Dermis blood vessel endothelial cell (primary cell): Measurements from ENCODE around the gene FZR1. TPM values are rescaled to one million over a fixed set of nuclear protein-coding genes. Genes with fewer than 3 reads are reported as not detected.

Source experiments
- DNase-seq: peaks from one replicate; pipeline ENCODE4 v3.0.0; 2010
- total RNA-seq: library from RNA; depleted of rRNA; stranded (reverse); fragments of >200 nt; gene quantifications from 2 replicates; pipeline ENCODE4 v1.2.3, GENCODE V29; 2014

Gene FZR1
- total RNA-seq, 1 donor from 2014 or later, result 36.1 TPM

- no peak for DNase-seq
Measured at GRCh38 chr19:3532154-3532786, 26.2 kb downstream of the FZR1 start.

- DNase-seq, result no peak
Measured at GRCh38 chr19:3533033-3533432, 26.9 kb downstream of the FZR1 start.

GRCh38 chr19:3533563-3534216 is 27.6 kb downstream of the FZR1 start:
- DNase-seq, result no peak

GRCh38 chr19:3534375-3535234 is 28.5 kb downstream of the FZR1 start:
- no peak for DNase-seq

- no peak for DNase-seq
Measured at GRCh38 chr19:3535235-3535535, 29.1 kb downstream of the FZR1 start.

GRCh38 chr19:3535563-3535965 is 29.5 kb downstream of the FZR1 start:
- no peak for DNase-seq

GRCh38 chr19:3535981-3536380 is 29.9 kb downstream of the FZR1 start:
- no peak for DNase-seq

GRCh38 chr19:3536429-3537100 is 30.5 kb downstream of the FZR1 start:
- DNase-seq, result no peak

GRCh38 chr19:3537101-3537437 is 31.0 kb downstream of the FZR1 start:
- no peak for DNase-seq

GRCh38 chr19:3537438-3538240 is 31.5 kb downstream of the FZR1 start:
- no peak for DNase-seq

- DNase-seq, result no peak
Measured at GRCh38 chr19:3538258-3538929, 32.3 kb downstream of the FZR1 start.

GRCh38 chr19:3538965-3539755 is 33.0 kb downstream of the FZR1 start, which contains the start of gene TEKTIP1:
Gene TEKTIP1 (plus strand): TSS chr19:3539174. CDS start chr19:3539178, 4 bp downstream.
- DNase-seq, result no peak

GRCh38 chr19:3539756-3540118 is 33.6 kb downstream of the FZR1 start:
- DNase-seq, result no peak

GRCh38 chr19:3543150-3544057 is 37.3 kb downstream of the FZR1 start:
- no peak for DNase-seq

- no peak for DNase-seq
Measured at GRCh38 chr19:3544058-3544376, 37.9 kb downstream of the FZR1 start.

- peak; percentile 76 for DNase-seq
Measured at GRCh38 chr19:3544742-3545668, 38.9 kb downstream of the FZR1 start.

- no peak for DNase-seq
Measured at GRCh38 chr19:3545669-3546034, 39.5 kb downstream of the FZR1 start.

- no peak for DNase-seq
Measured at GRCh38 chr19:3546119-3546518, 40.0 kb downstream of the FZR1 start.

GRCh38 chr19:3547301-3547731 is 41.2 kb downstream of the FZR1 start:
- DNase-seq, result peak; percentile 44
